ENCODE measurements around the gene GPN3.
"Not testable (repeated sequence)": the region's sequence is repeated elsewhere in the genome, so short reads cannot be mapped to it uniquely, and the experiment has no call there.

GPN3 gene

DNA sequence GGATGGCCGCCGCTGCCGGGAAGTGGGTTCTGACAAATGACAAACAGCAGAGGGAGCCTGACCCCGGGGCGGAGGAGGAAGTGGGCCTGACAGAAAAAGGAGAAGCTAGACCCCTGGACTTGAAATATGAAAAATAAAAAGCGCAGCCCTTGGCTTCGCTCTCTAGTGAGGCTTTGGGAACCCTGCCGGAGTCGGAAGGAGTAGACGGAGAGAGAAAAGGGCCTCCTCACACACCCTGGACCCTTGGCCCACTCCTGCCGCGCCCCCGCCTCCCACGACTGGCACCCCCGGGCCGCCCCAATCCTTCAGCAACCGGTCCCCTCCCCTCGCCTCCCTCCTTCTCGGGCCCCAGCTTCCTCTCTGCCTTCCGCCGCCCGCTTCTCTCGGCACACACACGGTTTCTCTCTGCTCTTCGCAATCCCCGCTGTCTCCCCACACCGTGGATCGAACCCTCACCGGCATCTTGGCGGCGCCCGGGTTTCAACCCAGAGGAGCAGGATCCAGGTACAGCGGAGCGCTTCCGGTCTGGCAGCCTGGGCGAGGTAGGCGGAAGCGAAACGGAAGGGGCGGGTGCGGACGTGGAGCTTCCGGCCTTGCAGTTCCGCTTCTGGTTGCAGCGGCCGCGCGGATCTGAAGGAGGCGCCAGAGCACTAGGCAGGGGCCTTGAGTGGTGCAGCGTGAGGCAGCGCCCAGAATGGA lies 18.1 kb downstream of the GPN3 start, which contains the start of gene ARPC3:
TSS of gene ARPC3 (minus strand) at position 539 of the 699 bp plus-strand sequence. CDS start at position 462, 77 bp downstream.
- FAIRE-seq, result no peak
- DNase-seq (ENCODE audit: low spot score), result peak; percentile 89

DNA sequence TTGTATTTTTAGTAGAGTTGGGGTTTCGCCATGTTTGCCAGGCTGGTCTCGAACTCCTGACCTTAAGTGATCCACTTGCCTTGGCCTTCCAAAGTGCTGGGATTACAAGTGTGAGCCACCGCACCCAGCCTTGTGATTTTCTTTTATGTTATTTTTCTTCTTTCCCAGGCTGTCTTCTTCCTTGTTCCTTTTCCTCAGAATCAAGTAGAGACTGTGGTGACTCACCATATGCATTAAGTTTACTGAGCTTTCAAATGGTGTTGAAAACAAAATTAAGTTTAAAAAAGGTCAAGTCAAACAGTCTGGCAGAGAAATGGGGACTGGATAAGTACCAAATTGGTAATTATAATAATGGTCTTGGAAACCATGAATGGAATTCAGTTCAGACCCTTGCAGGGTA lies 23.6 kb downstream of the GPN3 start:
- FAIRE-seq, result no peak
- no peak for DNase-seq (ENCODE audit: low spot score)

DNA sequence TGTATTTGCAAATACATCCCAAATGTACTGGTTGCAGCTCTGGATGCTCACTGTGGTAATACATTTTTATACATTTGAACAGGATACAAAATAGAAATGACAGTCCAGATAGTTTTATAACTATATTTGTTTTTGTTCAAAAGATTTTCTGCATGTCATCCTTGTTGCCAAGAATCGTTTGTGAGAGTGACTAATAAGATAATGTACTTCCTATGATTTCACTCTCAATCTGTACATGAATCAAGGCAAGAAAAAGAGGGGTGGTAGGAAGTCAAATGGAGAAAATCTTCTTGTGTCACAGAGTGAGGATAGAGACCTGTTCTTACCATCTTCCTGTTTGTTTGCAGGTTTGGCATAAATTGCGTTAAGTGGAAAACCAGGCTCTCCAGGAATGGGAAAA lies 31.8 kb downstream of the GPN3 start:
- no peak for FAIRE-seq
- DNase-seq (ENCODE audit: low spot score), result no peak

DNA sequence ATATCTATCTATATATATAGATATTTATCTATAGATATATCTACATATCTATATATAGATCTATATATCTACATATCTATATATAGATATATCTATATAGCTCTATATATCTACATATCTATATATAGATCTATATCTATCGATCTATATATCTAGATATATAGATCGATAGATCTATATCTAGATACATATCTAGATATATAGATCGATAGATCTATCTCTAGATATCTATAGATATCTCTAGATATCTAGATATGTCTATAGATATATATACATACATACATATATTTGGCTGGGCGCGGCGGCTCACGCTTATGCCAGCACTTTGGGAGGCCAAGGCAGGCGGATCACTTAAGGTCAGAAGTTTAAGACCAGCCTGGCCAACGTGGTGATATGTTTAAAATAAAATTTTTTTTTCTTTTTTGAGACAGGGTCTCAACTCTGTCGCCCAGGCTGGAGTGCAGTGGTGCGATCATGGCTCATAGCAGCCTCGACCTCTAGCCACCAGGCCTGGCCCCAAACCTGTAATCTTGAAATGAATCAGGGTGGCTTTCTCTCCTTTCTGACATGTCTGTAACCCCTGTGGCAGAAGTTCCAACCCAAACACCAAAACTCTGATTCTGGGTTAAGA lies 36.0 kb downstream of the GPN3 start:
- FAIRE-seq, result no peak
- no peak for DNase-seq (ENCODE audit: low spot score)

DNA sequence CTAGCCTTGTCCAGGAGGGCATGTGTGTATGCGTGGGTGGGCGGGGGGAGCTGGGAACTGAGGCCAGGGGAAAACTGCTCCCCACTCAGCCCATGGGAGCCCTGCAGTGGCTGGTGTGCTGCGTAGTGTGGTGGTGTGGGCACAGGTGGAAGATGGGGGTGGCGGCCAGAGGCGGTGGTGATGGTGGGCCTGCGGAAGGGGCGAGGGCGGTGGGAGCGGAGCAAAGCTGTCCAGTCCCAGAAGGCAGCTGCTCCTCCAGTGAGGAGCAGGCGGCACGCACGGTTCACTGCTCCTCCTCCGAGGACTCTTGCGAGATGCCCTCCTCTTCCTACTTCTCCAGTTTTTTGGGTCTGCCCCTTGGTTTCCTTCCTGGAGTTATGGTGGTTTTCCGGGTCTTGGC lies 38.4 kb downstream of the GPN3 start:
- DNase-seq (ENCODE audit: low spot score); FAIRE-seq: not testable (repeated sequence)

- FAIRE-seq (no peak), DNase-seq (ENCODE audit: low spot score) (no peak)
Measured at GRCh38 chr12:110426406-110426805, 41.7 kb downstream of the GPN3 start.

DNA sequence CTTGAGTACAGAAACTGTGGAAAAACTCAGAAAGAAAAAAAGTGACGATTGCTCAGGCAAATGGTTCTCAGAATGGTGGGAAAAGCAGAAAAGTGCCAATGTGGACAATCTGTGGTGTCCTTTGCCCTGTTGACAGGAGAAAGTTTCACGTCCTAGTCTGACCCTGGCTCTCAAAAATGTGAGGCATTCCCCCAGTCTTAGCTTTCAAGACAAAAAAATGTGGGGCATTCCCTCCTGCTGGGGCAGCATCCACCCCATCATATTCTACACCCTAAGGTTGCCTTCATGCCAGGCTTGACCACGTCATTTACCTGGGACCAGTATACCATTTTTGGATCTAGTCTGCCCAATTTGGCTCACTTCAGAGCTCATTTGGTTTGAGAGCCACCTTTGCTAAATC lies 43.8 kb downstream of the GPN3 start:
- DNase-seq (ENCODE audit: low spot score), result no peak
- FAIRE-seq, result no peak

- DNase-seq (ENCODE audit: low spot score) (no peak), FAIRE-seq (no peak)
Measured at GRCh38 chr12:110421701-110422100, 46.4 kb downstream of the GPN3 start.

- FAIRE-seq (no peak), DNase-seq (ENCODE audit: low spot score) (no peak)
Measured at GRCh38 chr12:110421159-110421661, 46.8 kb downstream of the GPN3 start.

GRCh38 chr12:110420644-110421043 lies 47.4 kb downstream of the GPN3 start:
- FAIRE-seq, result not testable (repeated sequence)

DNA sequence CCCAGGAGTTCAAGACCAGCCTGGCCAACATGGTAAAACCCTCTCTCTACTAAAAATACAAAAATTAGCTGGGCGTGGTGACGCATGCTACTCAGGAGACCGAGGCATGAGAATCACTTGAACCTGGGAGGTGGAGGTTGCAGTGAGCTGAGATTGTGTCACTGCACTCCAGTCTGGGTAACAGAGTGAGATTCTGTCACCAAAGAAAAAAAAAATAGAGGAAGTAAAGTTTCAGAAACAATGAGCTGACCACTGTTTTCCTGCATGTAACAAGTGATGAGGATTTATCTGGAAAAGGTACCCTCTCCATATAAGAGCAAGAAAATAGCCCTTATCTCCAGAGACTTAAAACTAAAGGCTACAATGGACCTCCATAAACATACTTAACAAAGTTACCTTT lies 50.9 kb downstream of the GPN3 start:
- FAIRE-seq; DNase-seq (ENCODE audit: low spot score): not testable (repeated sequence)

More at GRCh38 chr12:110420644-110421043, 47.4 kb downstream of the GPN3 start:
- not testable (repeated sequence) for DNase-seq (ENCODE audit: low spot score)

- FAIRE-seq; DNase-seq (ENCODE audit: low spot score): not testable (repeated sequence)
Measured at GRCh38 chr12:110410086-110410485, 58.0 kb downstream of the GPN3 start.

GRCh38 chr12:110405126-110405662 lies 62.9 kb downstream of the GPN3 start:
- not testable (repeated sequence) for DNase-seq (ENCODE audit: low spot score); FAIRE-seq

DNA sequence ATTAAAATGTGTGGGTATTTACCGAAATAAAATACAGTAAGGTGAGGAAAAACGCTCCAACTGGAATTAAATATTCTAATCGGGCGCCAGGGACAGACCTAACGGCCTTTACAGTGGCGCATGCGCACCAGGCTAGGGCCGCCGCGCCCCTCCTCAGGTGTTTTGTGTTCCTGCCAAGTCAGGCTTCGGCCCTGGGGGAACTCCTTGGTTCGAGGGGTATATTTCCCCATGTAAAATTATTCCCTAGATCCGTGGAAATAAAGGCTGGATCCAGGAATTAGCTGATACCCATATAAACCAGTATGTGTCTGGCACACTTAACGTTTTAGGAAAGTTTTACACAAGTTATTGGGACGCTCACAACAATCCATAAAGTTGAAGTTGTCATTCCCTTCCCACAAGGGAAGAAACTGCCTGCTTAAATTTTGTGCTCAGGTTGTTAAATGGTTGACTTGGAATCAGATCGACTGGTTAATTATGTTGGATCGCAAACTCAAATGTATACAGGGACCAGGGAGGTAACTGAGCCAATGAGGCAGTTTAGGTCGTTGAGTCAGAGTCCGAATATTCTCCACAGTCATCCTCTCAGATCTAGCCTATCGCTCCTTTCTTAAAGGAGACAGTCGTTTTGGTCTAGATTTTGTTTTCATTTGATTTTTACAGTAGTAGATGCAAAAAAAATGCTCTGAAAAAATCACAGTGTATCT lies 63.9 kb downstream of the GPN3 start:
- FAIRE-seq, result no peak

DNA sequence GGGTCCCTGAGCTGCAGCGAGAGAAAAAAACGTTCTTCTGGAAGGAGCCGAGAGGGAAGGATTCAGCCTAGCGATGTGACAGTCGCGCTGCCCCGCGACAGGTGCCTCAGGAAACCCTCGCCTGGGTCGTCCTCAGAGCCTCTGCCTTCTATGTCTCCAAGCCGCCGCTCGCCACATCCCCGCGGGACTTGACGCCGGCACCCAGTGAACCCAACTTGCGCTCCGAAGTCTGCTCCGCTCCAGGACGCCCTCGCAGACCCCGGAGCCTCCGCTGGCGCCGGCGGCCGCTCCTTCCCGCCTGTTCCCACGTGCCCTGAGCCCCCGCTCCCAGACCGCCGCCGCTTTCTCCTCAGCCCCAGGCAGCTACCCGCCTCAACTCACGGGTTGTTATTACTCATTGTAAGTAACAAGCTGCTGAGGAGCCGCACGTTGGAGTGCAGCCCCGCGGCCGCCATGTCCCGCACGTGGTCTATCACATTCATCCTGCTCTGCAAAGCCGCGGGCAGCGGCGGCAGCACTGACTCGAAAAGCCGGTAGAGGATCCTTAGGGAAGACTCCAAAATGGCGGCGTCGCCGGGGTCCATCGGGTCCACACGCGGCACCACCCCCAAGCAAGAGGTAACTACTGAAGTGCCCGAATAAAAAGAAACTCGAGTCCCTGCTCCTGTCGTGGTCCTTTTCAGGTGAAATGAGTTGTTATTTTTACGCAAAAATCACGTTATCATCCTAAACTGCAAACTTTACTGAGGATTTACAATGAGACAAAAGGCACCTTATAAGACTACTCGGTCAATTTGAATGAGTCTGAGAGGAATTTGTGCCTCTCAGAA lies 64.7 kb downstream of the GPN3 start, which contains the start of gene ANAPC7:
TSS of gene ANAPC7 (minus strand) at position 563 of the 830 bp plus-strand sequence. CDS start at position 482, 81 bp downstream.
- FAIRE-seq, result no peak
- peak; percentile 86 for DNase-seq (ENCODE audit: low spot score)

More for the DNA sequence above, 63.9 kb downstream of the GPN3 start:
- peak; percentile 80 for DNase-seq (ENCODE audit: low spot score)
